H9 (cell line): ENCODE measurements around the gene SNX18. TPM values are rescaled to one million over a fixed set of nuclear protein-coding genes. Genes with fewer than 3 reads are reported as not detected.
A peak's percentile ranks its signal among the peaks of the same experiment; 100 is the strongest.

Source experiments
- DNase-seq: peaks from one replicate; pipeline ENCODE4 v3.0.0-alpha.2; 2017
- H2AFZ ChIP-seq: one replicate; pipeline ENCODE4 v1.6.1; 2013; ENCODE audit warnings: mild to moderate bottlenecking, low read length, control low read depth, moderate library complexity
- H2AK5ac ChIP-seq: 2 replicates; pipeline ENCODE4 v1.6.1; 2013; ENCODE audit warnings: low read length, control low read depth, mixed read lengths; ENCODE audit not compliant: insufficient read length
- H2BK120ac ChIP-seq: one replicate; pipeline ENCODE4 v1.6.1; 2013; ENCODE audit warnings: low read depth, mild to moderate bottlenecking, low read length, control low read depth, inconsistent platforms; ENCODE audit not compliant: poor library complexity, severe bottlenecking
- H2BK12ac ChIP-seq: 2 replicates; pipeline ENCODE4 v1.6.1; 2013; ENCODE audit warnings: low read length, control low read depth, mixed read lengths, low read depth; ENCODE audit not compliant: insufficient read length
- H2BK15ac ChIP-seq: 2 replicates; pipeline ENCODE4 v1.6.1; 2013; ENCODE audit warnings: low read depth, low read length, control low read depth
- H2BK20ac ChIP-seq: one replicate; pipeline ENCODE4 v1.6.1; 2013; ENCODE audit warnings: low read depth, mild to moderate bottlenecking, low read length, control low read depth, inconsistent platforms; ENCODE audit not compliant: poor library complexity, severe bottlenecking
- H2BK5ac ChIP-seq: 2 replicates; pipeline ENCODE4 v1.6.1; 2013; ENCODE audit warnings: low read length, control low read depth, mixed read lengths; ENCODE audit not compliant: insufficient read length
- H3K14ac ChIP-seq: 2 replicates; pipeline ENCODE4 v1.6.1; 2013; ENCODE audit warnings: low read length, control low read depth; ENCODE audit not compliant: insufficient read depth
- H3K18ac ChIP-seq: 2 replicates; pipeline ENCODE4 v1.6.1; 2013; ENCODE audit warnings: low read depth, mild to moderate bottlenecking, mixed read lengths, low read length, control low read depth; ENCODE audit not compliant: insufficient read length
- H3K23ac ChIP-seq: 2 replicates; pipeline ENCODE4 v1.6.1; 2013; ENCODE audit warnings: low read length, control low read depth, mixed read lengths, low read depth; ENCODE audit not compliant: insufficient read length
- H3K23me2 ChIP-seq: 2 replicates; pipeline ENCODE4 v1.6.1; 2013; ENCODE audit warnings: low read depth, mild to moderate bottlenecking, mixed read lengths, low read length, control low read depth; ENCODE audit not compliant: insufficient read length, poor library complexity, severe bottlenecking
- H3K27ac ChIP-seq: 2 replicates; pipeline ENCODE4 v1.5.1; 2013; ENCODE audit warnings: low read length, control low read depth, mixed read lengths, low read depth; ENCODE audit not compliant: insufficient read length
- H3K27me3 ChIP-seq: 2 replicates; pipeline ENCODE4 v1.6.1; 2013; ENCODE audit warnings: low read length, control low read depth, inconsistent platforms; ENCODE audit not compliant: insufficient read depth
- H3K4ac ChIP-seq: 2 replicates; pipeline ENCODE4 v1.6.1; 2013; ENCODE audit warnings: low read depth, mild to moderate bottlenecking, control low read depth, inconsistent platforms, low read length, moderate library complexity
- H3K4me1 ChIP-seq: 2 replicates; pipeline ENCODE4 v1.6.1; 2013; ENCODE audit warnings: low read length, control low read depth, inconsistent platforms; ENCODE audit not compliant: insufficient read depth
- H3K4me2 ChIP-seq: 2 replicates; pipeline ENCODE4 v1.6.1; 2013; ENCODE audit warnings: low read length, control low read depth, mixed read lengths; ENCODE audit not compliant: insufficient read length, insufficient read depth
- H3K56ac ChIP-seq: 2 replicates; pipeline ENCODE4 v1.6.1; 2013; ENCODE audit warnings: low read depth, mild to moderate bottlenecking, mixed read lengths, low read length, control low read depth; ENCODE audit not compliant: insufficient read length
- H3K79me1 ChIP-seq: 2 replicates; pipeline ENCODE4 v1.6.1; 2013; ENCODE audit warnings: low read depth, mild to moderate bottlenecking, moderate library complexity, low read length, control low read depth, inconsistent platforms; ENCODE audit not compliant: insufficient read depth, poor library complexity, severe bottlenecking
- H3K79me2 ChIP-seq: 2 replicates; pipeline ENCODE4 v1.6.1; 2013; ENCODE audit warnings: low read length, control low read depth, inconsistent platforms; ENCODE audit not compliant: insufficient read depth
- H3K9ac ChIP-seq: 2 replicates; pipeline ENCODE4 v1.6.1; 2013; ENCODE audit warnings: low read length, control low read depth, mixed read lengths; ENCODE audit not compliant: insufficient read length; ENCODE audit errors: extremely low read depth
- H3K9me3 ChIP-seq: one replicate; pipeline ENCODE4 v1.6.1; 2013; ENCODE audit warnings: low read depth, low read length, inconsistent platforms; ENCODE audit not compliant: control insufficient read depth
- H3T11ph ChIP-seq: one replicate; pipeline ENCODE4 v1.6.1; 2013; ENCODE audit warnings: mild to moderate bottlenecking, low read length, control low read depth, inconsistent platforms
- H4K20me1 ChIP-seq: one replicate; pipeline ENCODE4 v1.6.1; 2013; ENCODE audit not compliant: control insufficient read depth, insufficient read length, insufficient read depth
- H4K5ac ChIP-seq: 2 replicates; pipeline ENCODE4 v1.6.1; 2013; ENCODE audit warnings: low read depth, mild to moderate bottlenecking, mixed read lengths, low read length, control low read depth; ENCODE audit not compliant: insufficient read length
- H4K8ac ChIP-seq: replicated peaks from 2 replicates; pipeline ENCODE4 v1.6.1; 2013; ENCODE audit warnings: low read length, control low read depth, mixed read lengths, low read depth; ENCODE audit not compliant: insufficient read length
- H4K91ac ChIP-seq: 2 replicates; pipeline ENCODE4 v1.6.1; 2013; ENCODE audit warnings: low read depth, mild to moderate bottlenecking, moderate library complexity, mixed read lengths, low read length, control low read depth; ENCODE audit not compliant: insufficient read length
- H3K27ac Mint-ChIP-seq, 3 experiments: 2 replicates in 2 of 3; 3 replicates in 1 of 3; pipeline ENCODE4 v1.8.0; 2020 to 2021; ENCODE audit warnings: mixed read lengths in 3 of 3, mild to moderate bottlenecking in 1 of 3, moderate library complexity in 1 of 3
- H3K27me3 Mint-ChIP-seq: 2 replicates; pipeline ENCODE4 v1.8.0; 2021; ENCODE audit warnings: low read depth, mild to moderate bottlenecking, moderate library complexity, mixed read lengths
- H3K36me3 Mint-ChIP-seq, 3 experiments: 2 replicates in 2 of 3; 3 replicates in 1 of 3; pipeline ENCODE4 v1.8.0; 2020 to 2021; ENCODE audit warnings: low read depth in 3 of 3, mixed read lengths in 3 of 3; ENCODE audit not compliant: insufficient read depth in 1 of 3
- H3K4me1 Mint-ChIP-seq, 2 experiments: 2 replicates each; pipeline ENCODE4 v1.8.0; 2020; ENCODE audit warnings: mixed read lengths in 2 of 2
- H3K4me3 Mint-ChIP-seq, 2 experiments: 2 replicates in 1 of 2; 3 replicates in 1 of 2; pipeline ENCODE4 v1.8.0; 2020 to 2021; ENCODE audit warnings: mild to moderate bottlenecking in 2 of 2, mixed read lengths in 2 of 2, moderate library complexity in 1 of 2
- H3K9me3 Mint-ChIP-seq, 2 experiments: 2 replicates in 1 of 2; 3 replicates in 1 of 2; pipeline ENCODE4 v1.8.0; 2020; ENCODE audit warnings: mild to moderate bottlenecking in 2 of 2, mixed read lengths in 2 of 2, moderate library complexity in 1 of 2
- CTCF ChIP-seq: fragments of 200-600 bp; sonication (generic); conservative IDR thresholded peaks from 3 replicates; pipeline ENCODE4 v1.8.0; 2021; ENCODE audit warnings: antibody characterized with exemption, mild to moderate bottlenecking
- WGBS: extraction: QIAGEN DNeasy Blood & Tissue Kit; methylation state at CpG from one replicate; pipeline ENCODE4 v1.1.7; 2013; ENCODE audit warnings: missing lambda C conversion rate, low lambda C conversion rate, mixed read lengths; ENCODE audit not compliant: insufficient read length; ENCODE audit errors: extremely low coverage; 5-methylcytosine and 5-hydroxymethylcytosine counted together
- total RNA-seq: library from RNA; stranded (reverse); gene quantifications from 2 replicates; pipeline ENCODE4 v1.2.1, GENCODE V29; 2021

Gene SNX18
- total RNA-seq, 1 experiment from 2014 or later = 17.2 TPM

- Histone ChIP-seq H2BK12ac (no peak overlapping the region), H2BK5ac (no peak overlapping the region), H3K9me3 (no peaks in the 10 kb centered on the region), H3K14ac (no peak overlapping the region), H2BK15ac (no peak overlapping the region), H3K9ac (no peak overlapping the region), H3K79me2 (no peaks in the 10 kb centered on the region), H4K5ac (no peak overlapping the region), H2AK5ac (no peak overlapping the region), H3T11ph (no peak overlapping the region), H3K4ac (no peak overlapping the region), H3K56ac (no peak overlapping the region), H4K91ac (no peak overlapping the region), H3K27me3 (no peaks in the 10 kb centered on the region), H3K18ac (peak overlapping the region; percentile 46), H3K27ac (no peak overlapping the region), H4K20me1 (no peaks in the 10 kb centered on the region), H3K4me2 (no peak overlapping the region), H4K8ac (no peak overlapping the region), H3K23ac (no peak overlapping the region), H2BK120ac (no peak overlapping the region), H3K79me1 (no peaks in the 10 kb centered on the region), H3K4me1 (peaks cover 3% of the 10 kb centered on the region; the same call in 1 of the 2 replicates), H2AFZ (no peak overlapping the region), H2BK20ac (no peak overlapping the region), H3K23me2 (no peaks in the 10 kb centered on the region)
- Mint-ChIP-seq H3K27me3 (no peaks in the 10 kb centered on the region), H3K4me1 (peaks cover 13 to 18% of the 10 kb centered on the region in 2 experiments), H3K4me3 (no peak overlapping the region), H3K27ac (peak overlapping the region; percentile 61 to 82 (median 80); a peak in 6 of 7 replicates), H3K36me3 (no peaks in the 10 kb centered on the region; a peak in 2 of 7 replicates), H3K9me3 (no peaks in the 10 kb centered on the region)
- WGBS = no CpG with 5 or more reads among the region's 4 CpGs
- DNase-seq = no peak
- no peak for TF ChIP-seq CTCF
Observed at GRCh38 chr5:54534191-54535004, 16.8 kb downstream of the SNX18 start.
